ENCODE data around the gene ACADL.
"Not testable (repeated sequence)": the region's sequence is repeated elsewhere in the genome, so short reads cannot be mapped to it uniquely, and the experiment has no call there.

Gene ACADL

GRCh38 chr2:210199186-210199765 lies 26.0 kb downstream of the ACADL start:
- DNase-seq, result no peak

GRCh38 chr2:210198326-210198725 lies 26.9 kb downstream of the ACADL start:
- DNase-seq, result no peak

GRCh38 chr2:210197720-210198119 lies 27.5 kb downstream of the ACADL start:
- no peak for DNase-seq

GRCh38 chr2:210195101-210195852 lies 30.0 kb downstream of the ACADL start:
- no peak for DNase-seq

GRCh38 chr2:210190345-210190744 lies 34.9 kb downstream of the ACADL start:
- no peak for DNase-seq

DNA sequence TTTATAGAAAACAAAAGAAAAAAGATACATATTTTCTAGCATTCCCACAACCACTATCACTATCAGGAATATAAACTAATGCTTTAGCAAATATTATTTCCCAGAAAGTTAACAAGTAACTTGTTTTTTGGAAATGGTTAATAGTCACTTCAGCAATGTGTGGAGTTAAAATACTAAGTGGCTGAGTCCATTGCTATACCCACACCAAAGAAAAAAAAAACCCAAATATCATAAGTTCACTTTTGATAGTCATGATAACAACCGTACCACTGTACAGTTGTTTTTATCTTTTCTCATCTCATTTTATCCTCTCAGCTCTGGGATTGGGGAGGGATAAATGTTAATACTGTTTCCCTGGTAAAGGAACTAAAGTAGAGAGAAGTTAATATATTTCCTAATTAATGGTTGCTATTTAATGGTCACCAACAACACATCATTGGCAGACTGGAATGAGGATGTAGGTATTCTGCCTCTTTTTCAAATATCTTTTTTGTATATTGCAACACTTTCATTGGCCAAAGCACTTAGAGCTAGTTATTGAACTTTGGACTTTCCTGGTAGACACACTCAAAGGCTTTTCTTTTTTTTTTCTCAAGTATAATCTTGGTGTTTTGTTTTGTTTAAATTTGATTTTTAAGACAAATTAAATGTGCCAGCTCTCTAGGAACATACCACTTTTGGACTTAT lies 35.7 kb downstream of the ACADL start:
- no peak for DNase-seq

- no peak for DNase-seq
These were observed 36.5 kb downstream of the ACADL start for GRCh38 chr2:210188755-210189154.

GRCh38 chr2:210188190-210188589 lies 37.1 kb downstream of the ACADL start:
- DNase-seq, result no peak

GRCh38 chr2:210183936-210184335 lies 41.3 kb downstream of the ACADL start:
- DNase-seq, result not testable (repeated sequence)

- peak; percentile 19 for DNase-seq
These were observed 43.6 kb downstream of the ACADL start for GRCh38 chr2:210181606-210182088.

DNA sequence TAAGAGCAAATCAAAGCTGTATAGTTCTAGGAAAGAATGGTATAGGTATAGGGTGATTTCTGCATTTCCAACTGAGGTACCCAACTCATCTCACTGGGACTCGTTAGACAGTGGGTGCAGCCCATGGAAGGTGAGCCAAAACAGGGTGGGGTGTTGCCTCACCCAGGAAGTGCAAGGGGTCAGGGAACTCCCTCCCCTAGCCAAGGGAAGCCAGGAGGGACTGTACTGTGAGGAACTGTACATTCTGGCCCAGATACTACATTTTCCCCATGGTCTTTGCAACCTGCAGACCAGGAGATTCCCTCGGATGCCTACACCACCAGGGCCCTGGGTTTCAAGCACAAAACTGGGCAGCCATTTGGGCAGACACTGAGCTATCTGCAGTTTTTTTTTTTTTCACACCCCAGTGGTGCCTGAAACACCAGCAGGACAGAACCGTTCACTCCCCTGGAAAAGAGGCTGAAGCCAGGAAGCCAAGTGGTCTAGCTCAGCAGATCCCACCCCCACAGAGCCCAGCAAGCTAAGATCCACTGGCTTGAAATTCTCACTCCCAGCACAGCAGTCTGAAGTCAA lies 44.1 kb downstream of the ACADL start:
- DNase-seq, result not testable (repeated sequence)

DNA sequence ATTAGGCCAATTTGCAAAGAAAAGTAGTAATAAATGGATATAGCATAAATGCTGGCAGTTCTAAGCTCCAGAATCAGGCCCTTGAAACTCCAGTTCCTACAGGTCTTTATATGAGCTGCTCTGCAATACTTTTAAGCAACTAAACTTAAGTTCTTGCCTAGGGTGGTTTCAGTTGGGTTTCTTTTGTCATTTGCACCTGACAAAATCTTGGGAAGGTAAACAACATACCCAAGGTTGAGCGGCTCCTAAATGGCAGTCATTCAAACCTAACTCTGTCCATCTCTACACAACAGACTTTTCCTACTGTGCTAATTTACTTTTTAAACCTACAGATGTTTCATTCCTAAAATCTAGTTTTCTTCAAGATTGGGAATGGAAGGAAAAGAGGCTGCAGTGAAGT lies 44.8 kb downstream of the ACADL start:
- no peak for DNase-seq

- no peak for DNase-seq
These were observed 45.8 kb downstream of the ACADL start for GRCh38 chr2:210179351-210179990.

DNA sequence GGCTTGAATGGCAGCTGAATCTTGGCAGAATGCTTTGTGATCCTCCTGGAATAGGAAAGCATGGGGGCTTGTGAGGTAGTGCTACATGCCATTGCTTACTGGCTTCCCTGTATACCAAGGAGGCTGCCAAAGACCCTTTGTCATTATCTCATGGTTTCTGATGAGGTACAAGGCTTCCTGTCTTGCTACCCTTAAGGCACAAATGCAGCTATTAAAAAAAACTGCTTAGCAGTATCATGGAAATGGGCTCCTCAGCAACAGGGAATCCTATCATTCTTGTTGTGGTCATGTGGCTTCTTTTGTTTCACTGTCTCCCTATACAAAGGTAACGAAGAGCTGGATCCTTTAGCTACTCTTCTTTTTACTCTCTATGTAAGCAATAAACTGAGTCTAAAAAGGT lies 47.5 kb downstream of the ACADL start:
- no peak for DNase-seq

DNA sequence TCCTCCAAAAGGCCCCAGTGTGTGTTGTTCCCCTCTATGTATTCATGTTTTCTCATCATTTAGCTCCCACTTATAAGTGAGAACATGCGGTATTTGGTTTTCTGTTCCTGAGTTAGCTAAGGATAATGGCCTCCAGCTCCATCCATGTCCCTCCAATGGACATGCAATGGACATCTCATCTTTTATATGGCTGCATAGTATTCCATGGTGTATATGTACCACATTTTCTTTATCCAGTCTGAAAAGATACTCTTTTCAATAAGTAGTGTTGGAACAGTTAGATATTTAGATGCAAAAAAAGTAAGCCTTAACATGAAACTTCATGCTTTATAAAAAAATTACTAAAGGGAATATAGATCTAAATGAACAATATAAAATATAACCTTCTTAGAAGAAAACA lies 48.1 kb downstream of the ACADL start:
- not testable (repeated sequence) for DNase-seq

DNA sequence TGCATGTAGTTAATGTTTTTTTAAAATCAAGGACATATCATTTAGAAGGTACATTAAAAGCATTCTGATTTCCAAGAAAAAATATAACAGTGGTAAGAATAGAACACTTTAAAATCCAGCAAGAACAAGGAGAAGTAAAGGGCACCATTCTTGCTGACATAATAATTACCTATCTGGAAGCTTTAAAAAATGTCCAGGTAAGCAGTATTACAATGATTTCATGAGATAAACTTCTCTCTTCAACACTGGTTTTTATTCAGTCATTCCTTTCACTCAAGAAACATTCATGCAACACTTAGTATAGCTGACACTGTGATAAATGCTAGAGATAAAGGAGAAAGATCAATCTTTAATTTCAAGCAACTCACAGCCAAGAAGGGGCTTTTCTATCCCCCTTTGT lies 51.2 kb downstream of the ACADL start:
- DNase-seq, result no peak

- DNase-seq, result no peak
These were observed 53.0 kb downstream of the ACADL start for GRCh38 chr2:210172219-210172575.

DNA sequence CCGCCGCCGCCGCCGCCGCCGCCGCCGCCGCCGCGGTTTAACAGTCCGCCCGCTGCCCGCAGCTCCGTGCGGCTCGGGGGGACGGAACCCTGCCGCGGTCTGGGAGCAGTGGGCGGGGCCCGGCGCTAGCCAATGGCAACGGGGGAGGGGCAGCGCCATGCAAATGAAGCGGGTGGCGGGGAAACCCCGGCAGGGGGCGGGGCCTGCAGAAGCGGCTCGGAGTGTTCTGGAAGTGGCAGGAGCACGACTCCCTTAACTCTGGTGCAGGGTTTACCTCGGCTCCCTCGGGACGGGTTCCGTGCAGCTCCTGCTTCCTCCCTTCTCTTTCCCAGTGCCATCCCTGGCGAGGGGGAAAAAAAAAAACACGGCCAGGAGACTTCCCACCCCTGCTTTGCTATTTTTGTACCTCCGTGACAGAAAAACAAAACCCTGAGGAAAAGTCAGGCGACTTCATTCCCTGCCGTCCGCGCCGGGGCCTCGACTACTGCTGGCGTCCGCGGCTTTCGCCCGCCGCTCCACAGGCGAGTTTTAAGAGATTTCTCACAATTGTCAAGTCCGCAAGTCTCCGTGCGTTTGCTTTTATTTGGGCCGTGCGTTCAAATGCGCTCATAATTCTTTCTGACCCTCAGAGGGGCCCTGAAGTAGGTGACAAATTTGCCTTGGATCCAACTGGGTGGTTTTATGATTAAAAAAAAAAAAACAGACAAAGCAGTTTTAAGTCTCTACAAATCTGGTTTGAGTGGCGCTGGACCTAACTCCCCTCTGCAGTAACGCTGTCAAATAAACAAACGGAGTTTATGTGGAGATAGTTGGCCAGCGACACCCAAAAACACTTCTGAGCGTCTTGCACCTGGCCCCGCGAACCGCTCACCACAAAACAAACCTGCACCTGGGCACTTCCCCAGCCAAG lies 53.7 kb downstream of the ACADL start, which contains the start of gene KANSL1L:
Gene KANSL1L (minus strand): TSS at position 101 of the 910 bp plus-strand sequence. CDS start 16,827 bp downstream, outside the sequence.
- DNase-seq, result peak; percentile 95

GRCh38 chr2:210170446-210171303 lies 54.6 kb downstream of the ACADL start:
- DNase-seq, result peak; percentile 96

GRCh38 chr2:210170196-210170445 lies 55.1 kb downstream of the ACADL start:
- no peak for DNase-seq

GRCh38 chr2:210169516-210170195 lies 55.6 kb downstream of the ACADL start:
- no peak for DNase-seq

Measured in CD4-positive, alpha-beta T cell treated with Interleukin-15 for 1 hour (primary cell).